GM19099 (cell line): ENCODE data around the gene LHPP.

Experiments used
- POLR2A ChIP-seq: IDR thresholded peaks from 3 replicates; pipeline ENCODE4 v1.6.1; 2011; ENCODE audit warnings: low read depth; ENCODE audit not compliant: insufficient read length; ENCODE audit errors: extremely low read depth

LHPP gene

DNA sequence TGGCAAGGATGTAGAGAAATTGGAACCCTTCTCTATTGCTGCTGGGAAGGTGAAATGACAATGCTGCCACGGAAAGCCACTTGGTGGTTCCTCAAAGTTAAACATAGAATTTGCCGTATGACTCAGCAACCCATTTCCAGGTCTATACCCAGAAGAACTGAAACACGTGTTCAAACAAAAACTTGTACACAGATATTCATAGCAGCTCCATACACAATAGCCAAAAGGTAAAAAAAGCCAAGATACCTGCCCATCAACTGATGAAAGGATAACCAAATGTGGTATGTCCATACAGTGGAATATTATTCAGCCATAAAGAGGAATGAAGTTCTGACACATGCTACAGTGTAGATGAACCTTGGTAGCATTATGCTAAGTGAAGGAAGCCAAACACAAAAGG is 39.1 kb downstream of the LHPP start:
- no peak for TF ChIP-seq POLR2A

DNA sequence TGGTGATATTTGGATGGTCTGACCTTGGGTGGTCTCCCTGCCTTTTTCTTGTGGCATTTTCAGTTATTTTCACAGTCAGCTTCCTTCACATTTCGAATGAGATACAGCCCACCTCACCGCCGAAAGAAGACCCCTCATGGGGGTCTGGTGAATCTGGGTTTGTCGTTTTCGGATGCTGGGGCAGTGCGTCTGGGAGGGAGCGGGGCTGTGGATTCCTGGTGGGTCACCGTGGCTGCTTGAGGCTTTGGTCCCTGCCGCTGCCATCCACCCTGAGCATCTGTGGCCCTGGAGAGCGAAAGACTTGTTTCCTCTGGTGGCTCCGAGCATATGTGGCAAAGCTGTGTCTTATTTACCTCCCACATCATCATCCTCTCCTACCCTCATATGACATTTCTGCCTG is 43.1 kb downstream of the LHPP start:
- TF ChIP-seq POLR2A = no peak

DNA sequence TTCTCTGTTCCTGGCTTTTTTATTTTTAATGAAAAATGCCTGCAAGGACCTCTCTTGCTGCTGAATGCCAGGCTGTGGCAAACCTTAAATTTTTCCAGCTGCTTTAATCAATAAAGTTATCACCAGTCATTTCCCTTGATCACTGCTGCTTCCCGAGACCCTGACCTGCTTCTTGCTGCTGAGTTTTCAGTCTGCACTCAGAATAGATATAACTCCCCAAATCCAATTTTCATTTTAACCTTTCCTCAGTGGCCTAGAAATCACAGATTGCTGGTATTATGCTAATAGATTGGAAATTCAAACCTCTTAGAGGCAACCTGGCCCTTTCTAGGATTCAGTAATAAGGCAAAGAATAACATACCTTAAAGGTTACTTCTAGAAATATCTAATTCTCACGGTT is 43.7 kb downstream of the LHPP start:
- no peak for TF ChIP-seq POLR2A

DNA sequence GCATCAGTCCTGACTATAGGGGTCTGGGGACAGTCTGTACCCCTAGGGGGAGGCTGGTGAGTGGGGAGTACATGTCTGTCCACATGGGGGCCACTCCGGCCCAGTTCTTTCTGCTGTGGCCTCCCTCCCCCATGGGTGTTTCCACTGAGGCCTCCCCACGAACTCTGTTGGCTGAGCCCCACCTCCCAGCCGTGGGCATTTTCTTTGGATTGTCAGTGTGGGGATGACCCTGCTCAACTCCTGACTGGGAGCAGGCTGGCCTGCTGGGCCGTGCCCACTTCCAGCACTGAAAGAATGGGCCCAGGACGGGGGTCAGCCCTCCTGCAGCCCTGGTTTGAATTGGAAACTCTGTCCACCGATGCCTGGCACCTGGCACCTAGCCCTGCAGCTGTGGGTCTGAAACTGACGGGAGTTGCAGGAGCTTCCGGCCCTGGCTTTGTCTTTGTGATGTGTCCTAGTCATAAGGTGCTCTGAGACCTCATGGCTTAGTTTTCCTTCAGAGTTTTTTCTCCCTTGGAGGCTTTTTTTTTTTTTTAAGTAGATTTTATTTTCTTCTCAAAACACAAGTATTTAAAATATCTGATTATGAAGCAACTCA is 46.5 kb downstream of the LHPP start:
- TF ChIP-seq POLR2A = no peak

DNA sequence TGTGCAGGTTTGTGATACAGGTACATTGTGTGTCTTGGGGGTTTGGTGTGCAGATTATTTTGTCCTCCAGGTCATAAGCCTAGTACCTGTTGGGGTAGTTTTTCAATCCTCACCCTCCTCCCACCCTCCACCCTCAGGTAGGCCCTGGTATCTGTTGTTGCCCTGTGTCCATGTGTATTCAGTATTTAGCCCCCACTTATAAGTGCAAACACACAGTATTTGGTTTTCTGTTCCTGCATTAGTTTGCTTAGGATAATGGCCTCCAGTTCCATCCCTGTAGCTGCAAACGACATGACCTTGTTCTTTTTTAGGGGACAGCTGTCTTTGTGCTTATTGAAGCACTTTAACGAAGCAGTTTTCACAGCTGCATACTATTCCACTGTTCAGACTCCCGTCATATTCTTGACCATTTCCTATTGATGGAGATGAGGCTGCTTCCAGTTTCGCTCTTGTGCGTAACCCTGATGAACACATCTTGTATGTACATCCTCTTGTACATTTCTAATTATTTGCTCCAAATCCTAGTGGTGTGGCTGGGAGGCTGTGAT is 47.4 kb downstream of the LHPP start:
- no peak for TF ChIP-seq POLR2A

DNA sequence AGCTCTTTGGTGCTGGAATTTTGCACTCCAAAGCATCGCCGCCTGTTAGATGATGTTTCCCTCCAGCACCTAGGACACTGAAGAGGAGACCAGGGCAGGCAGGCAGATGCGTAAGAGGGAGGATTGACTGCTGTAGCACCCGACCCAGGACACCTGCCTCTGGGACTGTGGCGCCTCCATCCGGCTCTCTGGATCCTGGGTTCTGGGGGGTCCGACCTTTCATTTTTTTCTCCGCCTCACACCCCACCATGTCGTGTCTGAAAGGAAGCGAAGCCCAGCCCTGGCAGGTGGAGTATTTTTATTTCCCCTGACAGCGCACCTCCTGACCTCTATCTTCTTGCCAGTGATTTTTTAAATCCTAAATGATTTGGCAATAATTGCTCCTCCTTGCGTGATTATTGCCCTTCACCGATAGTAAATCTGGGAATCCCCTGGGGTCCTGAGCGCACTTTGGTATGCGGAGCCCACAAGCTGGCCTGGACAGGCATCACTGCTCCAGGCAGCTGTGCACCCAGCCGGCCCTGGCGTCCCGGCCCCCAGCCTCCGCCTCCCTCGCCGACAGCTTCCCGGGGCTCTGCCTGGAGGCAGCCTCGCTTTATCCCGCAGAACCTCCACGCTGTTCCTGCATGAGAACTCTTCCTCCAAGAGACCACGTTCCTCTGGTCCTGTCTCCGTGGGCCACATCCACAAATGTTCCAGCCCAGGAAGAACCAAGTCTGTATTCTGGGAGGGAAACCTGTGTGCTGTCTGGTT is 48.4 kb downstream of the LHPP start:
- no peak for TF ChIP-seq POLR2A

DNA sequence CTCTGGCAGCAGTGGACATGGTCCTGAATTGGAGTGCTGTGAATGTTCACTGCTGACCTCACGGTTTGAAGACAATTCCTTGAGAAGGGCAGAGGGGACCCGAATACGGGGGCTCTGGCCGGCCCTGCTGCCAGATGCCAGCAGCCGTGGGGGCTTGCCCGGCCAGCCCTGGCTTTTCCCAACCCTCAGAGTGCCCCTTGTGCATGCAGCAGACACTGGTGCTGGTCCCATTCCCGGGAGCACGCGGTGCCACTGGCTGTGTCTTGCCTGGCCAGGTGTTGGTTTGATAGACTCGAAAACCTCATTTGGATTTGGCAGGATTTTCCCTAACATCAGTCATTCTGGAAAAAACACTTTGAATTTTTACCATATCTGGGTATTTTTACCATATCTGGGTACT is 49.1 kb downstream of the LHPP start:
- no peak for TF ChIP-seq POLR2A

DNA sequence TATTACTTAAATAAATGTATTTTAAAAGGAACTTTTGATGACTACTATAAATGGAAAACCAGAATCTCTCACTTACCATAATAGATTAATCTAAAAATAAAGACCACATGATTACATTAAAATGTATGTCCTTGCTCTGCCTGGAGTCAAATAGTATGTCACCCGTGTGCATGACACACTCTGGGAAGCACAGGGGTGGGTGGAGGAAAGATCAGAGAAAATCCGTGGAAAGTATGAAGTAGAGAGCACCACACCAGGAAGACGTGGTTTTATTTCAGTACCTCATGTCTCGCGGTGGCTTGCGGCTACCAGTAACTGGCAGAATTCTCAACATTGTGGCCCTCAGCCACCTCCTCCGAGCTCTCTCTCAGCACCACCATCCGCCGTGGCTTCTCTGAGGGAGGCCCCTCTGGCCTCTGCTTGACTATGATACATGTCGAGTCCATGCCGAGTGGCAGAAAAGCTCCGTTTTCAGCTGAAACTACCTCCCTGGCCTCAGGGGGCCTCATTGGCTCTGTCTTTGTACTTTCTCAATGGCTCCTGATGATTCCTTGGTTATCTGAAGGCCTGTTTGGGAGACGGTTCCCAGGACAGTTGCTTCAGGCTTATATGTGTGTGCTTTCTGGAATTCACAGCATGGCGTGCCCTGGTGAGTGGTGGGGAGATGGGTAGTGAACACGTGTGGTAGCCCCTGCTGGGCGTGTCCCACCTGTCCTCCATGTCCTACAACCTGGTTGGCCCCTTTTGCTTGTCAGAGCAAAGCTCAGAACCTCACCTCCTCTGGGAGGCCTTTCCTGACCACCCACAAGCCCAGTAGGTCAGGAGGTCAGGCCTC is 49.8 kb downstream of the LHPP start:
- TF ChIP-seq POLR2A = no peak

DNA sequence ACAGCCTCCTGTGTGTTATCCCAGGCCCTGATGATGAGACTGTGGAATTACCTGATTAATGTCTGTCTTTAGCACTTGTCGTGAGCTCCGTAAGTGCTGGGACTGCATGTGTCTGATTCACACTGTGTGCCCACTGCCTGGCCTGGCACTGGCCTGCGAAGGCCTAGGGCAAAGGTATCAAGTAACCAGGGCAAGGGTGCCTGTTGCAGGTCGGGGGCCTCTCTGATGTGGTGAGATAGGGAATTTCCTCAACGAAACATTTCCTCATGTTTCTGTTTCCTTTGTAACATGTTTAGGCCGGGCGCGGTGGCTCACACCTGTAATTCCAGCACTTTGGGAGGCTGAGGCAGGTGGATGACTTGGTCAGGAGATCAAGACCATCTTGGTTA is 50.4 kb downstream of the LHPP start:
- no peak for TF ChIP-seq POLR2A

DNA sequence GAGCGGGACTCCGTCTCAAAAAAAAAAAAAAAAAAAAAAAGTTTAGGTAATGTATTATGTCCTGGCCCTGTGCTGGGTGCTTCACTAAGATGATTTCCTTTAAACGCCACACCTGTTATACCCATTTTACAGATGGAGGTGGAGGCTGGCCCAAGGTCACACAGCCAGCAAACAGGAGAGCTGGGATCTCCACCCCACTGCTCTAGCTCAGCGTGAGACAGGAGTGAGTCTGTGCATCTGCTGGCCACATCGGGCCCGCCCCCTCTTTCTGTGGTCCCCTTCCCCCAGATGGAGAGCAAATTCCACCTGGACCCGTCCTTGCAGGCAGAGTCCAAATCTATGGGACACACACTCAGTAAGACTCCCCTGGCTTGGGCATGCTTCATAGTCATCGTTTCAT is 51.0 kb downstream of the LHPP start:
- no peak for TF ChIP-seq POLR2A

DNA sequence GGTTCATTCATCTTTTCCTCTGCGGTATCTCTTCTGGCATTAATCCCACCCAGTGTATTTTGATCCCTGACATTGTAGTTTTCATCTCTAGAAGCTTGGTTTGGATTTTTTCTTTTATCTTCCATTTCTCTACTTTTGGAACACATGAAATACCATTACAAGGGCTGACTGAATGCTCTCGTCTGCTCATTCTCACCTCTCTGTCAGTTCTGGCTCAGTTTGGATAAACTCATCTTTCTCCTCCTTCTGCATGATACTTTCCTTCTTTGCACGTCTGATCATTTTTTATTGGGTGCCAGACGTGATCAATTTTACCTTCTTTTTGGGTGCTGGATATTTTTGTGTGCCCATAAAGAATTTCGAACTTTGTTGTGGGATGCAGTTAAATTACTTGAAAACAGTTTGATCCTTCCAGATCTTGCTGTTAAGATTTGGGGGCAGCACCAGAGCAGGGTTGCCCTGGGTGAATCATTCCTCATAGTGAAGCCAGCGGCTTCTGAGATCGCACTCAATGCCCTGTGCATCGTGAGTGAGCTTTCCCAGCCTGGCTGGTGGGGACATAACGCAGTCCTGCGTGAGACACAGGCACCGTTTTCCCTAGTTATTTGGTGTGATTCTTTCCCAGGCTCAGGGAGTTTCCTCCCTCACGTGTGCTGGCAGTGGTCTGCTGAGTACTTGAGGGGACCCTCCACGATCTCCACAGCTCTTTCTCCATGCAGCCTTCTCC is 53.8 kb downstream of the LHPP start:
- no peak for TF ChIP-seq POLR2A

DNA sequence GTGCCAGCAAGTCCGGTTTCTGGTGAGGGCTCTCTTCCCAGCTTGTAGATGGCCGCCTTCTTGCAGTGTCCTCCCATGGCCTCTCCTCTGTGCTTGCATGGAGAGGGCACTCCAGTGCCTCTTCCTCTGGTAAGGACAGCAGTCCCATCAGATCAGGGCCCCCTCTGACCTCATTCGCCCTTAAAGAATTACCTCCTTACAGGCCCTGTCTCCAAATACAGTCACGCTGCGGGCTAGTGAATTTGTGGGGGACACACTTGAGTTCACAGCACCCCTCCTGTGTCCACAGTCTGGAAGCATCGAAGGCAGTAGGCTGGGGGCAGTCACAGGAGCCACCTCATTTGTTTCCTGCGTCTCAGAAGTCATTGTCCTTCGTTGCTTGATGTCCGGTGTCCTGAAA is 54.6 kb downstream of the LHPP start:
- TF ChIP-seq POLR2A = no peak

DNA sequence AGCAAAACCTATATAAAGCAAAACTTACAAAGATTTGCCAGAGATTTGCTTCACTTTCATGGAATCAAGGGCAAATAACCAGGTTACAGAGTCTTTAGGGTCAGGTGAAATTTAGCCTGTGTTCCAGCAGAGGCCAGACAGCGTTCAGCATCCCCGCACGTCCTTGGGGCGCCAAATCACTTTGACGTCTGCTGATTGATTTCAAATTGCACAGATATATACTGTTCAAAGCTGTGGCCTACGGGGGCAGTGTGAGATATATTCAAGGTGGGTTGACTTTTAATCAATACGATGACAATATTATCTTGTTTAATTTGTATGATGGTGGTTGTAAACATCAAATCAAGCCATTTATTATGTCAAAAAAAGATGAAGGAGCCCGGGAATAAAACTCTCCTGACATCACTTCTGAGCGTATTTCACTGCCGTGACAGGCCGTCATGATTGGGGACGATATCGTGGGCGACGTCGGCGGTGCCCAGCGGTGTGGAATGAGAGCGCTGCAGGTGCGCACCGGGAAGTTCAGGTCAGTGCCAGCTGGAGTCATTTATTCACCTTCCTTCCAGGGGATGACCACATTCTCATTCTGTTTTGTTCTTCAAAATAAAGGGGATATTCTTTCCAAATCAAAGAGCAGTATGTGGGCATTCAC is 55.2 kb downstream of the LHPP start:
- TF ChIP-seq POLR2A = no peak

DNA sequence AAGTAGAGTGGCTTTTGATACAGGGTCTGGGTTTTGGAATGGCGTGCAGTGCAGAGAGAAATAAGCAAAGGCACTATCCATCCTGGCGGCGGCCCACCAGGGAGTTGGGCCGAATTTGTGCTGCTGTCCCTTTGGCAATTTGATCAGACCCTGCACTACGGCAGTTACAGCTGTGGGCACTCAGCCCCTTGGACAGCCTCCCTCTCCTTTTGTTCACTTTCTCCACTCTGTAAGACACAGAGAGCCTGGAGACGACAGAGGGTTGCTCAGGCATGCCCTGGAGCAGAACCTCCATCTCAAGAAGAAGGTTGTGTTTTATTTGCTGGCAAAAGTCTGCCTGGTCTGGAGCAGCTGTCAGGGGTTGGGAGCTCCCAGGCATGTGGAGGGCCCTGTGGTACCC is 55.8 kb downstream of the LHPP start:
- TF ChIP-seq POLR2A = no peak

DNA sequence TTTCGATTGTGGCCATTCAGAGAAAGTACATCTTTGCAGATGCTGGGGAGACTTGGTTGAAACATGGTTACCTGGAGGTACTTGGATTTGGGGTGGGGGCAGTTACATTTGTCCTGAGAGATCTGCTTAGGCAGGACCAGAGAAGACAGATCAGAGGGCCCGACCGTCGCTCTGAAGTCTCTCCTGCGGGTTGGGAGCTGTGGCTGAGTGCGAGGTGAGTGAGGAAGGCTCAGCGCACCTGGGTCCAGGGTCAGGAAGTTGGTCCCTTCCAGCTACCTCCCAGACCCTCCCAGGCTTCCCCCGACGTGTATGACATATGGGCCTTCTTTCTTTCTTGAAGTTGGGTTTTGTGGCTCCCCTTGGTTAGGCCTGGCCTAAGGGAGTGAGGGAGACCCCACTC is 56.3 kb downstream of the LHPP start:
- no peak for TF ChIP-seq POLR2A

DNA sequence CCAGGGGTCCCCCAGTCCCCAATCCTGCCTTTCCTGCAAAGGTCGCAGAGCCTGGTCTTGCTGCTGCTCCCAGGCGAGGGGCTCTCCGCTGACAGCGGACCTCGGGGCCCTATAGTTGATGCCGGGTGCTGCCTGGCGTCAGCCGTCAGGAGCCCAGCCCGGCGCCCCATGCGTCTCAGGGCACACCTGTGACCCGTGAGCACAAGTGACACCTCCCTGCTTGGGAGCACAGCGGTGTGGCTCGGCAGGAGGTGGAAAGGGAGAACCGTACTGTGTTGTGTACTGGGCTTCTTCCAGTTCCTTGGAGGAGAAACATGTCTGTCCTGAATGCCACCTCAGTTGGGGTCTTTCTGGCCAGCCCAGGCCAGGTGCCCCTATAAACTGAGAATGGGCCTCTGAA is 56.7 kb downstream of the LHPP start:
- no peak for TF ChIP-seq POLR2A
